ENCODE results near the gene KLHL17.
"Not testable (repeated sequence)": the region's sequence is repeated elsewhere in the genome, so short reads cannot be mapped to it uniquely, and the experiment has no call there.

The KLHL17 gene

DNA sequence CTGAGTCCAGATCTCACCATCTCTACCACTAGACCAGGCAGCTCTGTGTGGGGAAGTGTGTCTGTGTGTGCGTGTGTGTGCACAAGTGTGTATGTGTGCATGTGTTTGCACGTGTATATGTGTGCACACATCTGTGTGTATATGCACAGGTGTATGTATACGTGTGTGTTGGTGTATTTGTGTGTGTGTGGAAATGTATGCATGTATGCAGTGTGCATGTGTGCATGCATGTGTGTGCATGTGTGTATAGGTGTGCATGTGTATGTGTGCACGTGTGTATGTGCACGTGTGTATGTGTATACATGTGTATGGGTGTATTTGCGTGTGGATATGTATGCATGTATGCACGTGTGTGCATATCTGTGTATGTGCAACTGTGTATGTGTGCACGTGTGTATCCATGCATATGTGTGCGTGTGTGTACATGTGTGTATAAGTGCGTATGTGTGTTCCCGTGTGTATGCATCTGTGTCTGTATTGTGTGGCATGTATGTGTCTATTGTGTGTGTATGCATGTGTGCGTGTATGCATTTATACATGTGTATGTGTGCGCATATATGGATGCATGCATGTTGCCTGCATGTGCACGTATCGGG, 9.0 kb downstream of the KLHL17 start:
- DNase-seq (ENCODE audit: low spot score): no peak

DNA sequence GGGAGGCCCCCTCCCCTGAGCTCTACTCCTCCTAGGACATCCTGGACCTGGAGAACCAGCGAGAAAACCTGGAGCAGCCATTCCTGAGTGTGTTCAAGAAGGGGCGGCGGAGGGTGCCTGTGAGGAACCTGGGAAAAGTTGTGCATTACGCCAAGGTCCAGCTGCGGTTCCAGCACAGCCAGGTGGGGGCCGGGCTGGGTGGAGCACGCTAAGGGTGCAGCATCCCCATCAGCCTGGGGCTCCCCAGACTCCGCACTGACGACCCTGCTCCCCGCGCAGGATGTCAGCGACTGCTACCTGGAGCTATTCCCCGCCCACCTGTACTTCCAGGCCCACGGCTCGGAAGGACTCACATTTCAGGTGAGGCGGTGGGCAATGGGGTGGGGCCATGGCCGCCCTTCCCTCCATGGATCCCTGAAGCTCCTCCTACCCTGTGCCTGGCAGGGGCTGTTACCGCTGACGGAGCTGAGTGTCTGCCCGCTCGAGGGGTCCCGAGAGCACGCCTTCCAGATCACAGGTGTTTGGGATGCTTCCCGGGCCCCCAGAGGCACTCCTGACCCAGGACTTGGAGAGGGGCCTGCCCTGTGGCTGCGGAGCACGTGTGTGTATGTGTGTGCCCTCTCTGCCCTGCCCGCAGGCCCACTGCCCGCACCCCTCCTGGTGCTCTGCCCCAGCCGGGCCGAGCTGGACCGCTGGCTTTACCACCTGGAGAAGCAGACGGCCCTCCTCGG, 10.0 kb downstream of the KLHL17 start:
- DNase-seq (ENCODE audit: low spot score): no peak

DNA sequence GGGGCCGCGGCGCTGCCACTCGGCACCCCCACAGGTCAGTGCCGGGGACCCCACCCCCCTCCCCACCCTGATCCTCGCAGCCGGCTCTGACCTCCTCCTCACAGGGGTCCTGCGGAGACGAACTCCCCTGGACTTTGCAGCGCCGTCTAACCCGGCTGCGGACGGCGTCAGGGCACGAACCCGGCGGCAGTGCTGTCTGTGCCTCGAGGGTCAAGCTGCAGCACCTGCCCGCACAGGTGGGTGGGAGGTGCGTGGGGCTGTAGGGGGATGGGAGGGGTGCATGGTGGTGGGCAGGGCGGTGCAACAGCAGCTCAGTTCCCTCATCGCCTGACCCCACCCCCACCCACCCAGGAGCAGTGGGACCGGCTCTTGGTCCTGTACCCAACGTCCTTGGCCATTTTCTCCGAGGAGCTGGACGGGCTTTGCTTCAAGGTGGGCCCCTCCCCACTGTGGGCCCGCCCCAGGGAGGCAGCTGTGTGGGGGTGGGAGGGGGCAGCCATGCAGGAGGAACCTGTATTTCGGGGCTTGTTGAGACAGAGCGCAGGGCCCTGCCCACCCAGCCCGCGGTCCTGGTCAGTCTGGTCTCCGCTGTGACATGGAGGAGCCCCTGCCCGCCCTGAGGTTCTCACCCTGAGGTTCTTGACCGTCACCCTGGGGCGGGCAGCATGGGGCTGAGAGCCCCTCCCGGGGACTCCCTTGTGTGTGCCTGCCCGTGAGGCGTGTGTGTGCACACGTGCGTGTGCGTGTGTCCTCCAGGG, 10.8 kb downstream of the KLHL17 start:
- DNase-seq (ENCODE audit: low spot score): no peak

DNA sequence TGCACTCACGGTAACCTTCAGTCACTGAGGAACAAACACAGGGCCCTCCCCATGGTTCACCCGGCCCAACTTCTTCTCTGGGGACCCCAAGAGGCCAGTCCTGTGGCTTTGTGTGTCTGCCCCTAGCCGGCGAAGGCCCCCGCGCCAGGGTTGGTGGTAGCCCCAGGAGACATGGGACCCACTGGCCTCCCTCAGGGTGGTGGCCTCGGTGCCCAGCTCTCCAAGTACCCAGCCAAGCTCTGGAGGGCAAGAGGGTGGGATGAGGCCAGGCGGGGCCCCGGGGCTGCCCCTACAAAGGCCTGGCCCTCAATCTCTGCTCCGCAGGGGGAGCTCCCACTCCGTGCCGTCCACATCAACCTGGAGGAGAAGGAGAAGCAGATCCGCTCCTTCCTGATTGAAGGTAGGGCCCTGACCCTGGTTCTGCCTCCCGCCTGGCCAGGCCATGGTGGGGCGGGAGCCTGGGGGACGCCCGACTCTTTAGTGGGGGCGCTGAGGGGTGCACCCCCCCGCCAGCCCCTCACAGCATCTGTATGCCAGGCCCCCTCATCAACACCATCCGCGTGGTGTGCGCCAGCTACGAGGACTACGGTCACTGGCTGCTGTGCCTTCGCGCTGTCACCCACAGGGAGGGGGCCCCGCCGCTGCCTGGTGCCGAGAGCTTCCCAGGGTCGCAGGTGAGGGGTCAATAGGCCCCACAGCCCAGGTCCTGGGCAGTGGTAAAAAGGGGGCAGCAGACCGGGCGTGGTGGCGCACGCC, 11.5 kb downstream of the KLHL17 start:
- no peak for DNase-seq (ENCODE audit: low spot score)

DNA sequence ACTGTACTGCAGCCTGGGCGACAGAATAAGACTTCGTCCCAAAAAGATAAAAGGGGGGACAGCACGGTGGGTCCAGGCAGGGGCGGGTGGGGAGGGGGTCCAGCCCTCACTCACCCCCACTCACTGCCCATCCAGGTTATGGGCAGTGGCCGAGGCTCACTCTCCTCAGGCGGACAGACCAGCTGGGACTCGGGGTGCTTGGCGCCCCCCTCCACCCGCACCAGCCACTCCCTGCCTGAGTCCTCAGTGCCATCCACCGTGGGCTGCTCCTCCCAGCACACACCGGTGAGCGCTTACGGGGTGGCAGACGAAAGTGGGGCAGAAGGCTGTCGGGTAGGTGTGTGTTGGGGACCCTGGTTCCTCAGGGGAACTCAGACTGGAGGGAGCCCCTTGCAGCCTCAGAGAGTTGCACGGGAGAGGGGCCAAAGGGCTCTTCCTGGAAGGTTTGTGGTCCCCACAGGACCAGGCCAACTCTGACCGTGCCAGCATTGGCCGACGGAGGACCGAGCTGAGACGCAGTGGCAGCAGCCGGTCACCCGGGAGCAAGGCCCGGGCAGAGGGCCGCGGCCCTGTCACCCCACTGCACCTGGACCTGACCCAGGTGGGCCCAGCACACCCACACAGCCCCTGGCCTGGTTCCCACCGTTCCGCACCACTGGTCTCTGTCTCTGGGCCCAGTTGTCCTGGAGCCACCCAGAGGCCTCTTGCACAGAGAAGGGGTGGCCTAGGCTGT, 12.5 kb downstream of the KLHL17 start:
- DNase-seq (ENCODE audit: low spot score): no peak

DNA sequence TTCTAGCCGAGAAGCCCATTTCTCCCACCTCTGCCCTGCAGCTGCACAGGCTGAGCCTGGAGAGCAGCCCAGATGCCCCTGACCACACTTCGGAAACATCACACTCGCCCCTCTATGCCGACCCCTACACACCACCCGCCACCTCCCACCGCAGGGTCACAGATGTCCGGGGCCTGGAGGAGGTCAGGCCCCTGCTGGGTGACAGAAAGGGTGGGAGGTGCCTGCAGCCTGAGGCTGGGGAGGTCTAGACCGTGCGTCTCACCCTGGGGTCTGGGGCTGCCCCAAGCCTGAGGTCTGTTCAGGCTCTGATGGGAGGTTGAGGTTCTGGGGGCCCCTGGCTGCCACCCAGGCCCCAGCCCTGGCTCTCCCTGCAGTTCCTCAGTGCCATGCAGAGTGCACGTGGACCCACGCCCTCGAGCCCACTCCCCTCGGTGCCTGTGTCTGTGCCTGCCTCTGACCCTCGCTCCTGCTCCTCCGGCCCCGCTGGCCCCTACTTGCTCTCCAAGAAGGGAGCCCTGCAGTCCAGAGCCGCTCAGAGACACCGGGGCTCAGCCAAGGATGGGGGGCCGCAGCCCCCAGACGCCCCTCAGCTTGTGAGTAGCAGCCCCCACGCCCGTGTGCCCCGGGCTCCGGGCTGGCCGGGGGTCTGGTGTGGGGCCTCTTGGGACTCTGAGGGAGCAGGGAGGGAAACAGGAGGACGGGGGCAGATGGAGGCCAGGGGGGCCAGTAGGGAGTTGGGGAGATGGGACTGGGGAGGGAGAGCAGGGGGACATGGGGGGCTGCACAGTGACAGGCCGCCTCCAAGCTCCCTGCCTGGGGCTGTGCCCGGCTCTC, 13.3 kb downstream of the KLHL17 start:
- no peak for DNase-seq (ENCODE audit: low spot score)

DNA sequence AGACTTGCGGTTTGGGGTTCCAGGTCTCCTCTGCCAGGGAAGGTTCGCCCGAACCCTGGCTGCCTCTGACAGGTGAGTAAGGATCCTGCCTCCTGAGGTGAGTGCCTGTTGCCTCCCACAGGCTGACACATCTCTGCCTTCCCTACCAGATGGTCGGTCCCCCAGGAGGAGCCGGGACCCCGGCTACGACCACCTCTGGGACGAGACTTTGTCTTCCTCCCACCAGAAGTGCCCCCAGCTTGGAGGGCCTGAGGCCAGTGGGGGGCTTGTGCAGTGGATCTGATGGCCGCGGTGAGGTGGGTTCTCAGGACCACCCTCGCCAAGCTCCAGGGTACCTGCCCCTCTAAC, 13.9 kb downstream of the KLHL17 start:
- no peak for DNase-seq (ENCODE audit: low spot score)

DNA sequence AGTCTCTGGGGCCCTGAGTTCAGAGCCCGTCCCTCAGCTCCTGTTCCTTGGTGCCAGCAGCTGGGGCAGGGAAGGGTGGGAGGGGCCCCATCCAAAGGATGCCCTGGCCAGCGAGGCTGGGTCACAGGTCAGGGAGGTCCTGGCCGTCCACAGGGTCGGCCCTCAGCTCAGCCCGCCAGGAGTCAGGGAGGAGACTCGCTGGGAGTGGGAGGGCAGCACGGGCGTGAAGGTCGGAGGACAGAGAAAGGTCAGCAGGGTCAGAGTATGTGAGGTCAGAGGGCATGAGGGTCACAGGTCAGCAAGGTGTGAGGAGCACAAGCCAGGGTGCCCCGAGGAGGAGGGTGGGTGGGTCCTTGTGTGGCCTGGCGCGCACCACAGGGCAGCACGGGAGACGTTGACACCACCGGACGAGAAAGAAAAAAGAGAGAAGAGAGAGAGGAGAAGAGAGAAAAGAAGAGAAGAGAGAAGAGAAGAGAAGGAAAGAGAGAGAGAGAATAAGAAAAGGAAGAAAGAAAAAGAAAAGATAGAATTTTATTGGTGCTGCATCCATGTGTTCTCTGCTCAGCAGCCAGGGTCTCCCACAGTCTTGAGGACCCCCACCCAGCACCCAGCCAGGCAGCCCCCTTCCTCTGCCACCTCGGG, 14.4 kb downstream of the KLHL17 start:
- no peak for DNase-seq (ENCODE audit: low spot score)

DNA sequence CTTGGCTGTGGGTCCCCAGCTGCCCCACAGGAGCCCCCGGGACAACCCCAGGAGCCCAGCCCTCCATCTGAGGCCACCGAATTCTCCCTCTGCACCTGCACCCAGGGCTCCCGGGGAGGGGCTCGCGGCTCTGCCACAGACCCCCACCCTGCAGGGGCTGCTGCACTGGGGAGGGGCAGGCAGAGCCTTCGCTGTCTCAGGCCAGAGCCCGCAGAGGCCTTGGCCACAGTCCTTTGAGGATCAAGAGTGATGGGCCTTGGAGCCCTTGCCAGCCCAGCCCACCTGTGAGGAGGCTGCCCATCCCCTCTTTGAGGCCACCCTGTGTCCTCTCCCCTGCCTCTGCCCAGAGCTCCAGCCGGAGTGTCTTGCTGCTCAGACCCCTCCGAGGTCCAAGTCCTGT, 15.0 kb downstream of the KLHL17 start:
- no peak for DNase-seq (ENCODE audit: low spot score)

DNA sequence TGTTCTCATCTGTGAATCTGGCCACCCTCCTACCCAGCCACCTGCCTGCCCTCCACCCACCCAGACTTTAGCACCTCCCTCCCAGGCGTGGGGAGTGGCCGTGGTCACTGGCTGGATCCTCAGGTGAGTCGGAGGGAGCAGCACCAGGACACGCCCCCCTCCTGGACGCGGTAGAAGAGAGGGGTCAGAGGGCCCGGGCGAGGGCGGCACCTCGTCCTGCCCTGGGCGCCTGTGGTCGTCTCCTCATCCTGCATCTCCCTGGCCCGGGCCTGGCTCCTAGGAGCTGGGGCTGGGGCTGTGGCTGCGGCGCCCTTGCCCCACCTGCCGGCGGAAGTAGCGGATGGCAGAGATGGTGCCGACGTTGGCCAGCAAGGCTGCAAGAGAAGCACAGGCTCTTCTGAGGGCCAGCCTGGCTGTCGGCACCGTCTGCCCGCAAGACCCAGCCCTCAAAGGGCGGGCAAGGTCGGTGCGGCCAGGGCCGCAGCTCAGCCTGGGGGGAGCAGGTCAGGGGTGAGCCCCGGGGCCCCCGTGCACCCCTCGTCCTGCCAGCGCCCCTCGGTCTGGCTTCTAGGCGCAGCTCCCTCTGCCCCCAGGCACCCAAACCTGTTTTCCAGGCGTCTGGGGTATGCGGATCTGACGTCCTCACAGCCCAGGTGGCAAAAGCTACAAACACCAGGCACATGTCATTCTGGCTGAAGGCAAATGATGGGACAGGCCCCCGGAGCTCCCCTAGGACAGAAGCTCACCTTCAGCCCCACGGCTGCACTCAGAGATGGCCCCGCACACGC, 15.7 kb downstream of the KLHL17 start:
- DNase-seq (ENCODE audit: low spot score): peak; percentile 90

DNA sequence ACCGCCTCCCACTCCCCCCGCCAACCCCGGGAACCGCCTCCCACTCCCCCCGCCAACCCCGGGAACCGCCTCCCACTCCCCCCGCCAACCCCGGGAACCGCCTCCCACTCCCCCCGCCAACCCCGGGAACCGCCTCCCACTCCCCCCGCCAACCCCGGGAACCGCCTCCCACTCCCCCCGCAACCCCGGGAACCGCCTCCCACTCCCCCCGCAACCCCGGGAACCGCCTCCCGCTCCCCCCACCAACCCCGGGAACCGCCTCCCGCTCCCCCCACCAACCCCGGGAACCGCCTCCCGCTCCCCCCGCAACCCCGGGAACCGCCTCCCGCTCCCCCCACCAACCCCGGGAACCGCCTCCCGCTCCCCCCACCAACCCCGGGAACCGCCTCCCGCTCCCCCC, 16.4 kb downstream of the KLHL17 start:
- not testable (repeated sequence) for DNase-seq (ENCODE audit: low spot score)

DNA sequence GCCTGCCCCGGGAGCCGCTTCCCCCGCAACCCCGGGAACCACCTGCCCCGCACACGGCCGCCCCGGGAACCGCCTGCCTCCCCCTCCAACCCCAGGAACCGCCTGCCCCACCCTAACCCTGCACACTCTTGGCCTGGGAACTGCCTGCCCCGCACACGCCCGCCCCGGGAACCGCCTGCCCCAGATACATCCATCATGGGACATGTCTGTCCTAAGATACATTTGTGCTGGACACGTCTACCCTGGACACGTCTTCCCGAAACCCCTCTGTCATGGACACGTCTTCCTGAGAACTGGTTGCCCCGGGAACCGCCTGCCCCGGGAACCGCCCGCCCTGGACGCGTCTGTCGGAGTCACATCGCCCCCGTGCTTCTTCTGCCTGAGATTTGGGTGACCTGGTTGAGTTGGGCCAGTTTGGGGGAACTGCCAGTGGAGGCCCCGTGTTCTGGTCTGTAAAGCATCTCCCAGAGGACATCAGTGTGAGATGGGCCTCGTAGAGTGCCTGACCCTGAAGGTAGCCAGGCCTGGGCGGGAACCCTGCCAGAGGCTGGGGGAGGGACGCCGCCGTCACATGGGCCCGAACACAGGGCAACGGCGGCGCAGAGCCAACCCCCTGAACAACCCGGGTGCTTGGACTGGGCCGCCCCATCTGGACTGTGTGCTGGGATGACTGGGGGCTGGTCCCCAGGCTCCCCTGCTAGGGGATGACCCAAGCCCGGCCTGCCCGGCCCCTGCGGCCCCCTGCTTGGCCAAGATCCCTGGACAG, 17.9 kb downstream of the KLHL17 start:
- DNase-seq (ENCODE audit: low spot score): no peak

DNA sequence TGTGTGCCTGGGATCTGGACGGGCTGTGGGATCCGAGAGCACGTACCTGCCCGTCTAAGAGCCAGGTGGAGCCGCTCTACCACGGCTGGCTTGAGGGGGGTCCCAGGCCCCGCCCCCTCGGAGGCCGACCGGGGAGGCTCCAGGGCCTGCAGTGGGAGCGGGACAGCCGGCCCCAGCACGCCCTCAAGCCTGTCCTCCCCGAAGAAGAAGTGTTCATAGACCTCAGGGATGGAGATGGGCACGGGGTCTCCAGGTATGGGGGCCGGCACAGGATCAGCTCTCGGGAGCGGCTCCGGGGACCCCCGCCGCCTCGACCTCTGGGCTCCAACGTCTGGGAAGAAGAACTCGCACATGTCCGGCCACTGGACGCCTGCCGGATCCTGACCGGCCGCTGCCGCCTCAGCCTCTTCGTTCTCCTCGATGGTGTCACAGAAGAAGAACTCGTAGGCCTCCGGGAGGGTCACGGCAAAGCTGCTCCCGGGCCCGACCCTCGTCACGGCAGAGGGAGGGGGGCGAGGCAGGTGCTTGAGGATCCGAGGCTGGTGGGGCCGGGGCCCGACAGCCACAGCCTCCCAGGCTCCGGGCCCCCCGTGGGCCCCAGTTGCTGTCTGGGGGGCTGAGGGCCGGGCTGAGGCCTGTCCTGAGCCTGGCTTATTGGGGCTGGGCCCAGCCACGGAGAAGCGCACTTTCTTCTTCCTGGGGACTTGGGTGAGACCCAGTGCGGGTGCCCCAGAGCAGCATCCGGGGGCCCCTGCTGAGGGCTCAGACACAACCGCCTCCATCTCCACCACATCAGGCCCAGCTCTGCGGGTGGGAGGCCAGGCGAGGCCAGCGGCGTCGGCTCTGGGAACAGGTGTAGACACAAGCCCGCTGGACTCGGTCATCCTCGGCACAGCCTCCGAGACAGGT, 18.7 kb downstream of the KLHL17 start:
- DNase-seq (ENCODE audit: low spot score): no peak

DNA sequence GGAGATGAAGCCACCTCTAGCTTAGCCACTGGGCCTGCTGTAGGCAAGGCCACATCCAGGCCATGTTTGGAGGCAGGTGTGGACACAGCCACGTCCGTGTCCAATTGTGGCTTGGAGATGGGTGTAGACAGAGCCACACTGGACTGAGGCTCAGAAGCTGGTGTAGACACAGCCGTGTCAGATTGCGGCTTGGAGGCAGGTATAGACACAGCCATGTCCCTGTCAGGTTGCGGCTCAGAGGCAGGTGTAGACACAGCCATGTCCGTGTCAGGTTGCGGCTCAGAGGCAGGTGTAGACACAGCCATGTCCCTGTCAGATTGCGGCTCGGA, 19.3 kb downstream of the KLHL17 start:
- no peak for DNase-seq (ENCODE audit: low spot score)

DNA sequence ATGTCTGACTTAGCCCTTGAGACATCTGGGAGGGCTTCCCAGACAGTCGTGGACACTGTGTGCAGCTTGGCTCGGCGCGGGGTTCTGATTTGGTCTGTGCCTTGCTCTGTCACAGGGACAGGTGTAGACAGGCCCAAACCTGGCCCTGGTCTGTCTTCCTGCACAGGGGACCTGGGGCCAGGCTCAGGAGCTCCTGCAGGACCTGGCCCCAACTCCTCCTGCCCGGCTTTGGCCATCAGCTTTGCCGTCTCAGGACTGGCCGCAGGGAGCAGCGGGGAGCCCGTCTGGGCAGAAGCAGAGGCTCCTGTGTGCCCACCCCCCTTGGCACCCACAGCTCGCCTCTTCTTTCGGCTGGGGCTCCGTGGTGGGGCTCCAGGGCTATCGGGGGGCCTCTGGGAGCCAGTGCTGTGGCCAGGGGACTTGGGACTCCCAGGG, 19.8 kb downstream of the KLHL17 start:
- no peak for DNase-seq (ENCODE audit: low spot score)

DNA sequence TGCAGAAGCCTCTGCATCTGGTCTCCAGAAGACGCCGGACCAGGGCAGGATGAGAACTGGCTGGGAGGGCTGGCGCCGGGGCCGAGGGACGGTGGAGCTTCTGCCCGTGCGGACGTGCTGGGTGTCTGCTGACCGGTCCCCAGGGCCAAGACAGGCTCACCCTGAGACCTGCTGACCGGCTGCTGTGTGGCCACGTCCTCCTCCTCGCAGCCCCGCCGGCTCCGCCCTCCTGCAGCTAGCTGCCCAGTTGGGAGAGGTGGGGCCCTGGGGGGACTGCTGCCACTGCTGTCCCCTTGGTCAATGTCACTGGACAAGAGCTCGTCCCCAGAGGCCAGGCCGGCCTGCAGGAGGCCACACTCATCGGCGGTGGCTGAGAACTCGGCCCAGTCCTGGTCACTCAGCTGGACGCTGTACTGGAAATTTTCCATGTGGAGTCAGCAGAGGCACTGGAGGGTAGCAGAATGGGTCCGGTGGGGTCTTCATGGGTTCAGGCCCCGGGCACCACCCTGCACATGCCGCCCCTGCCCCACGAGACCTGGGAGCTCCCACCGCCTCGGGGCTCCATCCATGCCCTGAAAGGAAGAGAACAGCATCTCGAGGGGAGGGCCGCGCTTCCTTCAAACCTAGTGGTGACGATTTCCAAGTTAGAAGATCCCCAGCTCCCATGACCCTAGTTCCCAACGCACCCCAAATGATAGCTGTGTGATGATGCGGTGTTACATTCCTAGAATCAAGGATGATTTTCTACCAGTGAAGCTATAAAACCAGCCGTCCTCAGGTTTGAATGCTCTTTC, 20.4 kb downstream of the KLHL17 start:
- no peak for DNase-seq (ENCODE audit: low spot score)

DNA sequence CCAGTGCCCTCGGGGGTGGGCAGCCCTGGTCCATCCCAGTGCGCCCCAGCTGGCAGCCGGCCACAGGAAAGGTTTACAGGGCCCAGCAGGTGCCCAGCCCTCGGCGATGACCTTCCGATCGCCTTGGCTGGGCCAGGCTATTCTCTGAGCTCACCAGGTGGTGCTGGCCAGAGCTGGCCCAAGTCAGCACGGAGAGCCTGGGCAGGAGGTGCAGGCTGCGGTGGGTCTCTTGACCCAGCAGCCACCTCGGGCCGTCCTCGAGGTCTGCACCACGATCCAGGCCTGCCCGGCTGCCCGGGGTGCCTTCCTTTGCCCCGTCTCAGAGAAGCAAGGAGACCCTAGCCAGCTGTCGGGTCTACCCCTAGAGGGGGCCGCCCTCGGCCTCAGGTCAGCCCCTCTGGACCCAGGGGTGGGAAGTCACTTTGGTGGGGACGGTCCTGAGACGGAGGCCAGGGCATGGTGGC, 21.1 kb downstream of the KLHL17 start:
- DNase-seq (ENCODE audit: low spot score): no peak
